IMR-90 (cell line): Measurements from ENCODE around the gene PCSK6. TPM values are rescaled to one million over a fixed set of nuclear protein-coding genes. Genes with fewer than 3 reads are reported as not detected.

Experiments
- ATAC-seq: fragments of 200-7000 bp; cut with Tn5 transposase; 2 replicates; pipeline ENCODE4 v1.9.1; 2020; ENCODE audit warnings: low read depth, mild to moderate bottlenecking, moderate library complexity
- BruUV-seq: library from RNA; stranded (reverse); fragments of 400-500 nt; replicated peaks from 2 replicates; lab custom pipeline; 2021; lab: Mats Ljungman, UMichigan
- CTCF ChIA-PET: fragments of 300-600 bp; formaldehyde crosslinking; extraction: SDS; loops from one replicate; lab custom pipeline; 2021; ENCODE audit warnings: antibody characterized with exemption; lab: Yijun Ruan, JAX
- POLR2A ChIA-PET: fragments of 300-600 bp; sonication (Branson Sonifier 250); formaldehyde crosslinking; loops from one replicate; lab custom pipeline; 2022; ENCODE audit warnings: antibody characterized with exemption; ENCODE audit not compliant: unreplicated experiment; lab: Charles Lee
- DNase-seq: peaks from one replicate; pipeline ENCODE4 v3.0.0; 2013
- H2AFZ ChIP-seq: replicated peaks from 2 replicates; pipeline ENCODE3; 2013; ENCODE audit warnings: low read length, mild to moderate bottlenecking; ENCODE audit not compliant: poor library complexity
- H2AK5ac ChIP-seq: 2 replicates; pipeline ENCODE4 v1.6.1; 2013; ENCODE audit warnings: low read depth, low read length, inconsistent platforms
- H2AK9ac ChIP-seq: replicated peaks from 2 replicates; pipeline ENCODE3; 2013; ENCODE audit warnings: mild to moderate bottlenecking, low read depth, low read length, moderate library complexity; ENCODE audit not compliant: poor library complexity
- H2BK120ac ChIP-seq: 2 replicates; pipeline ENCODE4 v1.6.1; 2013; ENCODE audit warnings: low read depth, low read length, inconsistent platforms
- H2BK15ac ChIP-seq: 3 replicates; pipeline ENCODE4 v1.6.1; 2013; ENCODE audit warnings: low read depth, low read length, inconsistent platforms
- H2BK20ac ChIP-seq: 2 replicates; pipeline ENCODE4 v1.6.1; 2013; ENCODE audit warnings: low read depth, mild to moderate bottlenecking, inconsistent platforms, low read length, moderate library complexity
- H2BK5ac ChIP-seq: 2 replicates; pipeline ENCODE4 v1.6.1; 2013; ENCODE audit warnings: mild to moderate bottlenecking, low read depth, low read length, inconsistent platforms; ENCODE audit not compliant: poor library complexity, severe bottlenecking
- H3K14ac ChIP-seq: replicated peaks from 2 replicates; pipeline ENCODE4 v1.6.1; 2013; ENCODE audit warnings: low read depth, low read length, inconsistent platforms
- H3K18ac ChIP-seq: 2 replicates; pipeline ENCODE4 v1.6.1; 2013; ENCODE audit warnings: low read depth, low read length, control low read depth
- H3K23ac ChIP-seq: 2 replicates; pipeline ENCODE4 v1.6.1; 2013; ENCODE audit warnings: low read depth, low read length, inconsistent platforms
- H3K27ac ChIP-seq: 2 replicates; pipeline ENCODE4 v1.5.1; 2013; ENCODE audit warnings: mild to moderate bottlenecking, control low read depth, low read length; ENCODE audit not compliant: insufficient read depth
- H3K27me3 ChIP-seq: 2 replicates; pipeline ENCODE4 v1.6.1; 2013; ENCODE audit warnings: low read length; ENCODE audit not compliant: control insufficient read depth, insufficient read depth
- H3K36me3 ChIP-seq: 2 replicates; pipeline ENCODE4 v1.6.1; 2013; ENCODE audit warnings: low read length, mixed read lengths; ENCODE audit not compliant: control insufficient read depth, insufficient read depth
- H3K4ac ChIP-seq: 2 replicates; pipeline ENCODE4 v1.6.1; 2013; ENCODE audit warnings: low read depth, low read length, inconsistent platforms
- H3K4me1 ChIP-seq: 2 replicates; pipeline ENCODE4 v1.6.1; 2013; ENCODE audit warnings: low read length, mixed read lengths; ENCODE audit not compliant: control insufficient read depth, insufficient read depth
- H3K4me2 ChIP-seq: 2 replicates; pipeline ENCODE4 v1.6.1; 2013; ENCODE audit warnings: low read depth, mild to moderate bottlenecking, control low read depth, low read length, moderate library complexity
- H3K4me3 ChIP-seq: 2 replicates; pipeline ENCODE4 v1.5.1; 2013; ENCODE audit warnings: low read depth, mild to moderate bottlenecking, control low read depth, low read length, moderate library complexity; ENCODE audit not compliant: insufficient read depth
- H3K56ac ChIP-seq: 2 replicates; pipeline ENCODE4 v1.6.1; 2013; ENCODE audit warnings: low read length, inconsistent platforms; ENCODE audit not compliant: insufficient read depth; ENCODE audit errors: extremely low read depth
- H3K79me1 ChIP-seq, 2 experiments: 2 replicates each; pipeline ENCODE4 v1.6.1; 2013; ENCODE audit warnings: low read length in 2 of 2, inconsistent platforms in 1 of 2, low read depth in 1 of 2
- H3K9ac ChIP-seq: 2 replicates; pipeline ENCODE4 v1.6.1; 2013; ENCODE audit warnings: low read depth, low read length, control low read depth
- H3K9me1 ChIP-seq: 2 replicates; pipeline ENCODE4 v1.6.1; 2013; ENCODE audit warnings: low read length, inconsistent platforms; ENCODE audit not compliant: insufficient read depth
- H3K9me3 ChIP-seq: 2 replicates; pipeline ENCODE4 v1.6.1; 2013; ENCODE audit warnings: low read length; ENCODE audit not compliant: control insufficient read depth, insufficient read depth
- H4K20me1 ChIP-seq: 2 replicates; pipeline ENCODE4 v1.6.1; 2013; ENCODE audit warnings: low read length, inconsistent platforms; ENCODE audit not compliant: insufficient read depth
- H4K5ac ChIP-seq: 2 replicates; pipeline ENCODE4 v1.6.1; 2013; ENCODE audit warnings: mild to moderate bottlenecking, low read depth, low read length, control low read depth
- H4K8ac ChIP-seq, 2 experiments: 2 replicates each; pipeline ENCODE4 v1.6.1; 2013; ENCODE audit warnings: low read depth in 2 of 2, low read length in 2 of 2, control low read depth in 1 of 2, inconsistent platforms in 1 of 2
- H4K91ac ChIP-seq: 2 replicates; pipeline ENCODE4 v1.6.1; 2013; ENCODE audit warnings: low read depth, low read length, inconsistent platforms; ENCODE audit not compliant: insufficient read depth
- CHD1 ChIP-seq: IDR thresholded peaks from 2 replicates; pipeline ENCODE4 v1.6.1; 2012; ENCODE audit warnings: low read depth, low read length, improper control_type of control experiment
- RFX5 ChIP-seq: IDR thresholded peaks from 2 replicates; pipeline ENCODE4 v1.8.0; 2012; ENCODE audit warnings: low read depth, mild to moderate bottlenecking, low read length, moderate library complexity
- WGBS, 2 experiments: methylation state at CpG; one replicate each; pipeline versions ENCODE4 v1.1.5 to v1.1.7; 2013; ENCODE audit warnings: missing lambda C conversion rate in 2 of 2; ENCODE audit not compliant: insufficient read length in 1 of 2; ENCODE audit errors: extremely low coverage in 2 of 2; 5-methylcytosine and 5-hydroxymethylcytosine counted together
- dilution Hi-C: fragments of 300-500 bp; cut with HindIII; formaldehyde crosslinking; loops from one replicate; pipeline ENCODE4 v1.14.3; 2018; ENCODE audit warnings: low sequenced_read_pairs; ENCODE audit not compliant: unreplicated experiment
- in situ Hi-C: fragments of 300-500 bp; cut with MboI; formaldehyde crosslinking; loops from 3 replicates; pipeline ENCODE4 v1.14.3; 2019; ENCODE audit warnings: low sequenced_read_pairs, inconsistent platforms, mixed read lengths
- intact Hi-C: fragments of 100-400 bp; cut with micrococcal nuclease; formaldehyde crosslinking; loops from 2 replicates; pipeline ENCODE4 v1.10.0; 2022
- polyA plus RNA-seq, 3 experiments: library from polyadenylated mRNA; depleted of rRNA; stranded (reverse); fragments of >200 nt; gene quantifications; 2 replicates each; pipeline ENCODE4 v1.2.3, GENCODE V29; 2012; ENCODE audit warnings: low replicate concordance in 1 of 3
- total RNA-seq: library from RNA; depleted of rRNA; stranded (reverse); fragments of >200 nt; gene quantifications from 2 replicates; pipeline ENCODE4 v1.2.3, GENCODE V29; 2012
- TF ChIP-seq, protein P1 (sequence below): conservative IDR thresholded peaks from 2 replicates; pipeline ENCODE4 v1.5.1; 2012; ENCODE audit warnings: mild to moderate bottlenecking, low read depth, low read length, improper control_type of control experiment

Gene PCSK6
- total and polyA plus RNA-seq, 2 of the 4 experiments (the other 2 are of a cell fraction): not detected

DNA sequence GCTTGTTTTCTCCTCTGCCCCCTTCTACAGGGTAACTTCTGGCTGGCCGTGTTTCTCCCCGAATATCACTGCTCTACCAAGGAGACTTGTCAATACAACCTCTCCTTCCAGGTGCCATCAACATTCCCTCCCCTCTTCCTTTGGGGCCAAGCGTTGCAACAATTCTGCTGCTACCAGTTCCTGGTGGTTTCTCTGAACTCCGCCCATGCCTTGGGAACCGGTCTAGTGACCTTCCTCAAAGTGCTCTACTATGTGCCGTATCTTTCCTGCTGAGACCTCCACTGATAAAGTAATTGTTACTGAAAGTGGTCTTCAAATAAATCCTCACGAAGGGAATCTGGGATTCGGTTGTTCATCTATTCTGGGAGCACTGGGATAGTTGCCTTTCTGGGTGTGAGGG lies 26.2 kb downstream of the PCSK6 start:
- peaks cover 2% of the 10 kb centered on the region for H3K27me3 ChIP-seq
- H3K14ac ChIP-seq: no peak overlapping the region
- no peak overlapping the region for H3K27ac ChIP-seq
- ChIA-PET CTCF (no interaction called here), POLR2A (no interaction called here)
- H3K56ac ChIP-seq: no peak overlapping the region
- H3K9ac ChIP-seq: no peak overlapping the region
- no peak overlapping the region for H3K4me3 ChIP-seq
- no peak overlapping the region for H2BK120ac ChIP-seq
- WGBS, 2 experiments: 51% methylated on average over 2 of the region's 8 CpGs; no CpG with 5 or more reads in 1 of the 2 experiments
- H2BK15ac ChIP-seq: no peak overlapping the region
- H2AFZ ChIP-seq: no peak overlapping the region
- H3K4me2 ChIP-seq: no peak overlapping the region
- H2AK5ac ChIP-seq: no peak overlapping the region
- ATAC-seq (no peak), DNase-seq (no peak)
- H3K36me3 ChIP-seq: no peaks in the 10 kb centered on the region
- no peak overlapping the region for H4K5ac ChIP-seq
- intact Hi-C loops: no loop called here
- dilution Hi-C loops: no loop called here
- H3K9me3 ChIP-seq: no peaks in the 10 kb centered on the region; the same call in 1 of the 2 replicates
- no TSS peak for BruUV-seq
- no peak overlapping the region for H3K4ac ChIP-seq
- no peak overlapping the region for H4K91ac ChIP-seq
- no peak overlapping the region for H2BK20ac ChIP-seq
- no peak overlapping the region for H3K23ac ChIP-seq
- no peak overlapping the region for H2AK9ac ChIP-seq
- no peak overlapping the region for H4K8ac ChIP-seq
- no peaks in the 10 kb centered on the region; the same call in 1 of the 2 replicates for H4K20me1 ChIP-seq
- H2BK5ac ChIP-seq: no peak overlapping the region
- H3K18ac ChIP-seq: no peak overlapping the region
- no peaks in the 10 kb centered on the region for H3K79me1 ChIP-seq
- in situ Hi-C loops: no loop called here
- TF ChIP-seq RFX5 (no peak), CHD1 (no peak)
- TF ChIP-seq, protein P1, sequence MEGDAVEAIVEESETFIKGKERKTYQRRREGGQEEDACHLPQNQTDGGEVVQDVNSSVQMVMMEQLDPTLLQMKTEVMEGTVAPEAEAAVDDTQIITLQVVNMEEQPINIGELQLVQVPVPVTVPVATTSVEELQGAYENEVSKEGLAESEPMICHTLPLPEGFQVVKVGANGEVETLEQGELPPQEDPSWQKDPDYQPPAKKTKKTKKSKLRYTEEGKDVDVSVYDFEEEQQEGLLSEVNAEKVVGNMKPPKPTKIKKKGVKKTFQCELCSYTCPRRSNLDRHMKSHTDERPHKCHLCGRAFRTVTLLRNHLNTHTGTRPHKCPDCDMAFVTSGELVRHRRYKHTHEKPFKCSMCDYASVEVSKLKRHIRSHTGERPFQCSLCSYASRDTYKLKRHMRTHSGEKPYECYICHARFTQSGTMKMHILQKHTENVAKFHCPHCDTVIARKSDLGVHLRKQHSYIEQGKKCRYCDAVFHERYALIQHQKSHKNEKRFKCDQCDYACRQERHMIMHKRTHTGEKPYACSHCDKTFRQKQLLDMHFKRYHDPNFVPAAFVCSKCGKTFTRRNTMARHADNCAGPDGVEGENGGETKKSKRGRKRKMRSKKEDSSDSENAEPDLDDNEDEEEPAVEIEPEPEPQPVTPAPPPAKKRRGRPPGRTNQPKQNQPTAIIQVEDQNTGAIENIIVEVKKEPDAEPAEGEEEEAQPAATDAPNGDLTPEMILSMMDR: no peak
- no peaks in the 10 kb centered on the region for H3K9me1 ChIP-seq
- no peaks in the 10 kb centered on the region for H3K4me1 ChIP-seq
